GOT3 (cell line): ENCODE results near the gene CARMIL1.

Source experiments
- DNase-seq: peaks from one replicate; lab custom pipeline; 2025; ENCODE audit warnings: mixed read lengths; lab: John Stamatoyannopoulos, UW

The CARMIL1 gene

DNA sequence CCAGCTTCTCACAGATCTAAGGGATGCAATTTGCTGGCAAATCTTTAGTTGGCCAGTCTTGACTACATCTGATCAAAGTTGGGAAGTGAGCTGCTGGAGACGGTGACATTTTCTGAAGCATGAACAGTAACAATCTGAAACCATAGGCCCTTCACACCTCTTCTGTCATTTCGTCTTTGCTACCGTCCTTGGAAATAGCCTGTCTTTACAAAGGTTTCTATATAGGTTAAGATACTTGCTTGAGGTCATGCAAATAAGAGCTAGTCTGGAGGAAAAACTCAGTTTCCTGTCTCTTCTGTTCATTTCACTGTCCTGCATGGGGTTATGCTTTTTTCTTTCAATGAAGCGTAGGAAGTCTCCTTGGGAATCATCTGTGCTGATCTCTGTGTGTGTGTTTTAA lies 55.6 kb downstream of the CARMIL1 start:
- no peak for DNase-seq

DNA sequence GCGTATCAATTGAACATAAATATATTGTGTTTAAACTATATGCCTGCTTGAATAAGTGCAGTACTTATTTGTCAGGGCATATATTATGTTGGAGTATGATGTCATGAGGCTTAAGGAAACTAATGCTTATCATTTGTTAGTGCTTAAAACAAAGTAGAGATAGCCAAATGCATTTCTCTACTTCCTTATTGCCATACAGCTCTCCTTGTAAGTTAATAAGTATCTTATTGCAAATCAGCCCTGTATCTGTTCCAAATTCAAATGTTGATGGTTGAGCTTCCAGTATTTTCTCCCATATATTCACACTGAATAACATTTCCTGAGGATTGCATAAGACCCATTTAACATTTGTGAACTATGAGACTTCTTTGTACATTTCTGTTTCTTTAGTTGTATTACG lies 57.8 kb downstream of the CARMIL1 start:
- no peak for DNase-seq

DNA sequence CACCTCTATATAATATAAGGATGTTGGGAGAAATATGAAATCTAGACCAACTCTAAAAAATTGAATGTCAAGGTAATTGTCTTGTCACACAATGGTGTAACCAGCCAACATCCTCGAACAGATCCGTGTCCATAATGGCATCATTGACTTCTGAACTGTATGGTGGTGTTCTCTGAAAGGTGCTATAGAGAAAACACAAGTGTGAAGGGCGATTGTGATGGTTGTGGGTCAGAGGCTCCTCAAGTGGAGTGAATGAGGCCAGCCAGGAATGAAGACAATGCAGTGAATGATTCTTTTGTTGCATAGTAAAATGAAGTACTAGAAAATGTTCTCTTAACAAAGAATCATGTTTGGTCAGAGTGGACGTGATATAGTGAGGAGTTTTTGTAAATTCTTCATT lies 58.3 kb downstream of the CARMIL1 start:
- no peak for DNase-seq

DNA sequence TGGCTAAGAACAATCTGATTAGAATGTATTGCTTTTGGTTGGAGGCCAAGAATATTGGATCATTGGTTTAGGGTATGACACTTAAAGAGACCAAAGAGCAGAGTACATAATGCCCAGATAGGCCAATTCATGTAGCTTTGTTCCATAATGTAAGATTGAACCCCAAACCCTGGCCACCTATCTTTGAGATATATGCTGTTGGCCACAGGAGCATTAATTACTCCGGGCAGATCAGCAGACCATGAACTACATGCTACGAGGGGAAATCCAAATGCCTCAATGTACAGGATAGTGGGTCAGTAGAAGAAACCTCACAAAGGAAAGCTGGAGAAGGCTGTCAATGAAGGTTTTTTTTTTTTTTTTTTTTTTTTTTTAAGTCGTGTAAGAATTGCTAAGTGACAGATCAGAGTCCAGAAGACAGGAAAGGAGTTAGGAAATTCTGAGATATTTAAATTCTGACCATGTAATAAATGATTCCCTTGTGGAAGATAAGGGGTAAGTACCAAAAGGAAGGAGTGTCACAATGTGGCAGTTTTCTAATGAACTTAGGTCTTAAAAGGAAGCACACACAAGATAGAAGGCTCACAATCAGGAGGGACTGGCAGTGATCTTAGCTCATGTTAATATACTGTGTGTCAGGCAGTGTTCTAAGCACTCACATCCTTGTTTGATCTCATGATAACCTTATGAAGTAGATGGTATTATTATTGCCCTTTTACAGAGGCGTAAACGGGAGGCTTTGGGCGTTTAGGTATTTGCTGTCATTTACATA lies 61.4 kb downstream of the CARMIL1 start:
- no peak for DNase-seq

DNA sequence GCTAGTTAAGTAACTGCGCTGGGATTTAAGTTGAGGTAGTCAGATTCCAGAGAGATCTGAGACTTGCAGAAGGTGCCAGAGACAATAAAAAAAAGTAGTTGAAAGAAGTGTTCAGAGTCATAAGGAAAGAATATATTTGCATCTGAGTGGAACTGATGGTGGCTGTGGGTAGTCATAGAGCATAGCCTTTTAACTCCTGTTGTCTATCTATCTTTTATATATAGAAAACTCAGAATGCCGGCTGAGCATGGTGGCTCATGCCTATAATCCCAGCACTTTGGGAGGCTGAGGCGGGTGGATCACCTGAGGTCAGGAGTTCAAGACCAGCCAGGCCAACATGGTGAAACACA lies 62.0 kb downstream of the CARMIL1 start:
- DNase-seq: no peak

DNA sequence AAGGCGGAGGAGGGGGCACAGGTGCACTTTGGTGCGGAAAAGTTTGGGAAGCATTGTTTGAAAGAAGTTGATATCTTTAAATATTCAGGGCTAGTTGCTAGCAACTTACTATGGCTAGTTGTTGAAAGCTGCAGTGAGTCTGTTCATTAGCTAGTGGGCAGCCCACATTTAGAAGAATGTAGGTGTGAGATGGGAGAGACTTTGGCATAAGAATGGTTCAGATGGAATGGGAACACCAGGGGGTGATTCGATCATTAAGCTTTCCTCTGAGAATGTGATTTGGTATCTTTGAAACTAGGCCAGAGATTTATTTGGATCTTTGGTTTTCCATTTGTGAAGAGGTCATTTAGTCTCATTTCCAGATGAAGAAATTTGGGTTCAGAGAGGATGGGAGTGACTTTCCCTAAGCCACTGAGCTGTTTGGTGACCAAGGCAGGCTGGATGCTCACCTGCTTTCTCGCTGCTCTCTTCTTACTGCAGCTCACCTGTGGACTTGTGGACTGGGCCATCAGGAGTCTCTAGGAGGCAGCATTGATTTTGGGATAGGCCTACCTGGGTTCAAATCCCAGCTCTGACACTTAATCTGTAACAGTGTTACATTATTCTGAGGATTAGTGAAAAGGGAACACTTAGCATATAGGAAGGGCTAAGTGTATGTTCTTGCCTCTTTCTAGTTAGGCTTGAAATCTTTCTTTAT lies 62.9 kb downstream of the CARMIL1 start:
- no peak for DNase-seq

DNA sequence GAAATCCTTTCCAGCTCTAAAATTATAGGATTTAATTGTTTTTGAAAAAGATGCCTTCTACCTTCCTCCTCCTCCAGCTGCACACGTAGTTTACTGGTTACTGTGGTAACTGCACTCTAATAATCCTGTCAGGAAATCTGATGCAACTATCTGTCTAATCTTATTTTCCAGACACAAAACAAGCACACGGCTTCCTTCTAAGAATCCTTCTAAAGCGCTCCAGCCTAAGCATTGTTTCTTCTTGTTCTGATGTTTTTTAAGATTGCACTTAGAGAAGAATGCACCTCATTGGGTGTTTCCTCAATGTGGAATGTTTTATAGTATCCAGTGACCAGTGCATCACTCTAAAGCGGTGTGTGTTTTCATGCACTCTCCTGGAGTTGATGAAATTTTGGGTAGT lies 63.6 kb downstream of the CARMIL1 start:
- DNase-seq: no peak

DNA sequence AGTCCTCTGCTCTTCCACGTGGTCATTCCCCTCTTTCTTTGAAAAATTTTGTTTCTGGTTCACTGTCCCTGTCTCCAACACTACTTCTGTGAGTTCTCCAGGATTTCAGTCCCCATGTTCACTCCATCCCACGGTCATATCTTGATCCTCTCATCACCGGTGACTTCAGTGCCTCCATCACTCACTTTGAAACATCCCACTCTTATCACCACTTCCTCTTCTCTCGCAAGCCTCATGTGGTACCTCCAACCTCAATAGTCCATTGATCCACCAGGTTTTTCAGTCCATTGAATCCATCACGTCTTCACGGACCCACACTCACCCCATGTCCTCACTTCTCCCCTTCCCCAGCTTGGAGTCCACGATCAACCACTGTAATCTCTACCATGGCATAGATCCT lies 64.8 kb downstream of the CARMIL1 start:
- DNase-seq: no peak

DNA sequence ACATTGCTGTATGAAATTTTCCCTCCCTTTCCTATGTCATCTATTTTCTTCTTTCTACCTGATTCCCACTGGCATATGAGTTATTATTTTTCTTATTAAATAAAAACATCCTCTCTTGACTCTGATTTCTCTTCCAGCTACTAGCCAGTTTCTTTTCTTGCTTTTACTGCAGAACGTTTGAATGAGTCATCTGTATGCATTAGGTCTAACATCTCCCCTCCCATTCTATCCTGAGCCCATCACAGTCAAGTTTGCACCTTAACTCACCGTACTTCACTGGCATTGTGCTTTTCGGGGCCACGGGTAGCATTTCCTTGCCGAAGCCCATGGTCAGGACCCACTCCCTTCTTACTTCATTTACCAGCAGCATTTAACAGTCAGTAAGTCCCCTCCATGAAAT lies 65.7 kb downstream of the CARMIL1 start:
- DNase-seq: no peak

DNA sequence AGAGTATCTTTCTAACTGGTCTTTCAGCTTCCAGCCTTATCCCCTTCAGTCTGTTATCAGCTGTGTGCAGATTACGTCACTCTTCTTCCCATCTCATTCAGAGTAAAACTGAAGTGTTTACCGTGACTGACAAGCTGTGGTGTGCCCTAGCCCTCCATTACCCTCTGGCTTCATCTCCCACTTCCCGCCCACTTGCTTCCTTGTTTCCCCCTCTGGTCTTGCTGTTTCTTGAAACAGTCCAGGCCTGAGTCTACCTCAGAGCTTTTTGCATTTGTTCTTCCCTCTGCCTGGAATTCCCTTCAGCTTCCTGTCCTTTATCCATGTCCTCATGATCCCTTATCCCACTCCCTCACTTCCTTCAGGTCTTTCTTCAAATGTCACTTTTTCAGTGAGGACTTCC lies 66.9 kb downstream of the CARMIL1 start:
- DNase-seq: no peak

DNA sequence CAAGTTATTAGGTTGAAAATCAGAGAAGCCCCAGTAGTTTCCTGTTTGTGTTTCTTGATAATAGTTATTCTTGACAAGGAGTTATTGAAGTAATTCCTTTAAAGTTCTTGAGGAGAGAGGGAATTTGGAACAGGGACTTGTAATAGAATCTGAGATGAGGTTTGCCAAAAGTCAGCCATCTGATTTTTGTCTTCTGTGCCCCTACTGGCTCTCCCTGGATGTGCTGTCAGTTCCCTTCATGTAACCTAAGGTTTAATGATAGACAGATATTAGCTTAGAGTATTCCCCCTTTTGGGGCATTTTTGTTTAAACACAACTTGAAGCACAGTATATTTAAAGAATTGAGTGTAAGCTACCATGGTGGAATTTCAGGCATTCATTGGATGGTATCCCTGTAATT lies 71.4 kb downstream of the CARMIL1 start:
- DNase-seq: no peak

DNA sequence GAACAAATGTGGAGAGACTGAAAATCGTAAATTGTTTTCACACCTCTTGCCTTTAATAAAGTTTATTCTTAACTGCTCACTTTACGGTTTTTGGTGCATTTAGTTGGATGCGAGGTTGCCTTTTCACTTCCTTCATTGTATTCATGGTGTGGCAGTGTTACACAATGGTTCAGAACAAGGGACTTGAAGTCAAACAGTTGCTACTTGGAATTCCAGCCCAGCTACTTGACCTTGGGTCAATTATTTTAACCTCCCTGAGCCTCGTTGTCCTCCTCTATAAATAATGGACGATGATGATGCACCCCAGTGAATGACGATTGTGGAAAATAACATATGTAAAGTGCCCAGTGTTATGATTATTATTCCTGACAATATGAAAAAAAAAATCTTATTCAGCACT lies 72.3 kb downstream of the CARMIL1 start:
- DNase-seq: no peak

DNA sequence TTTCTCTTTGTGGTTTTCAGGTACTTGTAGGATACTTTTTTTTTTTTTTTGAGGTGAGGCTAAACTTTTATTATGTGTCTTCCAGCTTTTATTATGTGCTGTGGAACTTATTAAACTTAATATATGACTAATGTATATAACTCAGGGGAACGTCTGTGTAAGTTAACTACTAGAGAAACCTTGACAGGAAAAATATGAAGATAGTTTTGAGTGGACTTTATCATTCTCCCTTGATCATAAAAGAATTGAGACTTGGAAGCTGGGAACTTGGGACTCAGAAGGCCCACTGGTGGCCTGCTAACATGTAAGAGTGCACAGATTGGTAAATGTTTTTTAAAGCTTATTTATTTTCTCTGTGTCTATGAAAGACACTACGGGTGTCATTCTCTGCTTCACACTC lies 73.1 kb downstream of the CARMIL1 start:
- no peak for DNase-seq

DNA sequence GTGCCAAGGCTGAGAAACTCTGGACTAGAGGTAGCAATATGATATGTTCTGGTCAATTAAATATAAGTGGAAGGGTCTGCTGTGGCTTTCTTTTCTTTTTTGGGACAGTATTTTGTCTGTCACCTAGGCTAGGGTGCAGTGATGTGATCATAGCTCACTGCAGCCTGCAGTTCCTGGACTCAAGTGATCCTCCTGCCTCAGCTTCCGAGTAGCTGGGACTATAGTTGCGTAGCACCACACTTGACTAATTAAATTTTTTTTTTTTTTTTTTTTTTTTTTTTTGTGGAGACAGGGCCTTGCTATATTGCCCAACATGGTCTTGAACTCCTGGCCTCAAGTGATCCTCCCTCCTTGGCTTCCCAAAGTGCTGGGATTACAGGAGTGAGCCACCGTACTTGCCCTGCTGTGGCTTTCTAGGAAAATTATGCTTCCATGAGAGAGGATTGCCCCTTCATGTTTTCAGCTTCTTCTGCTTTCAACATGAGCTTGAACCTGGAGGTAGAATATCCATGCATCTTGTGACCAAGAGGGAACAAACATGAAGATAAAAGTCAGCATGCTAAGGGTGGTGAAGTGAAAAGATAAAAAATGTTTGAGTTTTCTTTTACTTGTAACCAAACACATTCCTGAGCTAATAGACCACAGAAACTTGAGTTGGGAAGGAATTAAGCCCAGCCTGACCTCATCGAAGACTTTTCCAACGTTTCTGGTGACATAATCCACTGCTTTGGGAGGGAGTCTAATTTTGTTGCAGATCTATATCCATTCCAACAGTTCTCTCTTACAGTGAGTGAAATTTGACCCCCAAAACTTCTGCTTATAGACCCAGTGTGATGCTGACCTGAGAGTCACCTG lies 75.1 kb downstream of the CARMIL1 start:
- no peak for DNase-seq

DNA sequence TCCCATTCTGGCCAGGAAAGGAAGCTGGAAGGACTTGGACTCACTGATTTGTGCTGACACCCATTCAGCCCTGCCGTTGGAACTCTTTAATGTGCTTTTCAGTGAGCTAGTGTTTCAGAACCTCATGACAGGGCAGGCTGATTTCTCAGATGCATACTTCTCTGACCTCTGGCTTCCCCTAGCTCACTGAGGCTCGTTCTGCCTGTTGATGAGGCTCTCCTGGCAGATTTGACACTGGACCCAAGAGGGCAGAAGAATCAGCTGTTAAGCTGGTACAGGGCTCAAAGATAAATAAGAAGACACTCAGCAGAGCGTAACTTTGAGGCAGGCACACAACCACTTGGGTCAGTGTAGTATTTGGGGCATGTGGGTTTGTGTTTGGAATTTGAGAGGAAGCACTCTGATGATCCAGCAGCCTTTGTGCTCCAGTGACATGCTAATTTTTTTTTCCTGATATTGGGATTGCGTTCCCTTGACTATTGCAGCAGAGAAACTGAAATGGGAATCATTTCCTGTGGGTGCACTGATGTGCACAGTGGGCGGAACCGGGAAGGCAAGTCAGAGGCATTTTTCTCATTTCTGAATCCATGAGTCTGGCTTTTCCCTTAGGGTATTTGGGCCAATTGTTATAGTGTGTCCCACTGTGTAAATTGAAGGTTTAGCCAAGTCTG lies 80.2 kb downstream of the CARMIL1 start:
- no peak for DNase-seq

DNA sequence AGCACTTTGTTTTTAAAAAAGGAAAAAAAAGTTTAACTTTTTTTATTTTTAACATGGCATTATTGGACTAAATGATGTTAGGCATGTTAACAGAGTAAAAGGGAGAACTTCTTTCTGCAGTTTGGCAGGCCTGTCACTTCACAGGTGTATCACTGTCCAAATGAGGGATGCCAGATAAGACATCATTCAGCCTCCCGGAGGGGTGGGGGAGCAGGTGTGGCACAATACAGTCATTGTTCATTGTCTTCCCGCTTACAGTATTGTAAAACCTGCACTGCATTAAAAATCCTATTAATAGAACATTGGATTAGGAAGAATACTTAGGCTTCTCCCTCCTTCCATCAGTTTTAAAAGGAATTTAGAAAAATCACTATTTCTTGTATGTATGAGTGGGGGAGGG lies 80.7 kb downstream of the CARMIL1 start:
- no peak for DNase-seq

DNA sequence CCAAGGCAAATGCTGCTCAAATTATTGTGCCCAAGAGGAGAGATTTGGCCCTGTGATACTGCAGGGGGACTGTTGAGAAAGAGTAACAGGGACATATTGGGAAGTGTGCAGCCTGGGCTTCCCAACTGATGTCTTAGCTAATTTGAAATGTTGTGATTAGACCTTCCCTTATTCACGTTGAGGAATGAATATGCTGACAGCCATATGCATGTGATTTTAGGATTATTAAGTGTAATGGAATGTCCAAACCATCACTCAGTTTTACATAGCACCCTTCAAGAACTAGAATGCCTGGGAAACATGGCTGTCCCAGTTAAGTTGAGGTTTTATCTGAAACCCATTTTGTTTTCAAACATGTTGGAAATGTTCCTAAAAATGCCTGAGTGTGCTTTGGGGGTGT lies 81.4 kb downstream of the CARMIL1 start:
- no peak for DNase-seq

DNA sequence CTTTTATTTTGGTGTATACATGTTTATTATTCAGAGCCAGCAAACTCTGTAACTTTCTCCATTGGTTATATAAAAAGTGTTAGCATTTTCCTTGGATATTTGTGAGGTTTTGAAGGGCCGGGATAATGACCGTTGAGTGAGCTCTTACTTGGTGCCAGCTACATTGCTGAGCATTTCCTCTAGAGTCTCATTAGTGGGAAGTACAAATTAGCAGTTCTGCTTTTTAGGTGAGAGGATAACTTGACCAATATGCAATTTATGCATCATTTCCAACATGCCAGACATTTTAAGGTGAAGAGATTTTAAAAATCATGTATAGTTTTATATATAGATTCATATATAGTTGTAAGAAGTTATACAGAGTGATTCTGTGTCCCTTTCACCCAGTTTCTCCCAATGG lies 84.3 kb downstream of the CARMIL1 start:
- no peak for DNase-seq

DNA sequence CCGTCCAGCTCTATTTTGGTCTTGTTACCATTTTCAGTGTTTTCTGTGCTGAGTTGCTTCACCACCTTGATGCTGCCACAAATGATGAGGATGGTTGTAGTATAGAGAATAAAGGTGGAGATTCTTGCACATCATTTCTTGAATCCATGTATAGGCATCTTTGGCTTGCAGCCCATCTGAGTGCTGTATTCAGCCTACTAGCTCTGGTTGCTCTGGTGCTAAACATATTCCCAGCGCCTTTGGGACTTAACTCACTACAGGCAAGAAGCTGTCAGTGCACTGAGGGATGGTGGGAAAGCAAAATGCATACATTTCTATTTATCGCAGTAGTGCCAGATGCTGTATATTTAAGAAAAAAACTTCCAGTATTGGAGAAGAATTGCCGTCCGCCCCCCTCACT lies 86.0 kb downstream of the CARMIL1 start:
- no peak for DNase-seq

DNA sequence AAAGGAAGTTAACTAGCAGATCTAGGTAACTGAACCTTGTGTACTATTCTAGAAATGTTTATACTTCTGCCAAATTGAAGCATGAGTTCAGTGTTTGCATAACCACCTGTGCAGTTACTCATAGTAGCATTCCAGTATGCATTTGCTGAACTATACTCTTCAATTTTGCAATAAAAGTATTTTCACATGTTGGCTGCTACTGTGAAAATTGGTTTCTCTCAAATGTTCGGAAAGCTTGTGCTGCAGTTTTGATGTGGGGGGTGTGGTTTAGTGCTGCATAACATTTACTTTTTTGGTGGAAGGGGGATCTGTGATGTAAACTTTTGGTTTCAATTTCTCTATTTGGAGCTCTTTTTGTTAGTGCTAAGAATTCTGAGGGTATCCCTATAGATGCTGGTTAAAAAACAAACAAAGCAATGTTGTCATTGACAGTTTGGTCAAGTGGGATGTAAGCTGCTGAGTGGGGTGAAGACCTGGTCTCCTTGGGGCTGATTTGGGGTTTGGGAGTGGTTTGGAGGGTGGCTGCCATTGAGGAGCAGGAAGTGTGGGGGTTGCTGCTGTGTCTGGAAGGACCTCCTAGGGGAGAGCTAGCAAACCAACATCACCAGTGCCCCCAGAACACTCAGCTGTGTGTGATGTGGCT lies 87.8 kb downstream of the CARMIL1 start:
- no peak for DNase-seq

DNA sequence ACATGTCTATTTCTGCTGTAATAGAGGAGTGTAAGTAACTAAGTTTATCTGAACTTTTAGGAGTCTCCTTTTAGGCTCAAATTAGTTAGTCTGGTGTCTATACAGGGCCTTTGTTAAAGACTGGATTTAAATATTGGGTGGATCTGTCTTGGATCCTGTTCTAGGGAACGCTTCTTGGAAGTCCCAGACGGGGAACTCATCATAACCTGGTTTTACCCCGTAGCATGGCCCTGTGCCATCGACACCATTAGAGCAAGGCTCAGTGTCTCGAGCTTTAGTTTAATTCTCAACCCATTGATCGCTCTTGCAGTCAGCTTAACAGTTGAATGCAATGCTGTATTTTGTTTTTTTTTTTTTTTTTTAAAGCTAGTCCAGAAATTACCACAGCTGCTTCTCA lies 89.9 kb downstream of the CARMIL1 start:
- DNase-seq: no peak
